NCI-H1048 (cell line): ENCODE data around the gene KDM8.
A peak's percentile ranks its signal among the peaks of the same experiment; 100 is the strongest.
"Not testable (repeated sequence)": the region's sequence is repeated elsewhere in the genome, so short reads cannot be mapped to it uniquely, and the experiment has no call there.

ENCODE experiments used
- DNase-seq: peaks from one replicate; lab custom pipeline; 2025; lab: John Stamatoyannopoulos, UW

KDM8 gene

GRCh38 chr16:27191352-27191924 lies 11.9 kb upstream of the KDM8 start:
- no peak for DNase-seq

- DNase-seq, result no peak
Observed at GRCh38 chr16:27193300-27193990, 9.9 kb upstream of the KDM8 start.

- DNase-seq, result no peak
Observed at GRCh38 chr16:27195076-27195741, 8.1 kb upstream of the KDM8 start.

GRCh38 chr16:27195941-27196595 lies 7.3 kb upstream of the KDM8 start:
- no peak for DNase-seq

- DNase-seq, result no peak
Observed at GRCh38 chr16:27197004-27197403, 6.3 kb upstream of the KDM8 start.

- DNase-seq, result peak; percentile 75
Observed at GRCh38 chr16:27198451-27199234, 4.7 kb upstream of the KDM8 start.

GRCh38 chr16:27199235-27199586 lies 4.1 kb upstream of the KDM8 start:
- no peak for DNase-seq

GRCh38 chr16:27199736-27200135 lies 3.6 kb upstream of the KDM8 start:
- DNase-seq, result no peak

- DNase-seq, result not testable (repeated sequence)
Observed at GRCh38 chr16:27200914-27201313, 2.4 kb upstream of the KDM8 start.

GRCh38 chr16:27202923-27203506 lies 311 bp upstream of the KDM8 start:
- DNase-seq, result peak; percentile 49

- no peak for DNase-seq
Observed at GRCh38 chr16:27204312-27204915, 1.1 kb downstream of the KDM8 start.

- no peak for DNase-seq
Observed at GRCh38 chr16:27205423-27206065, 2.2 kb downstream of the KDM8 start.

- not testable (repeated sequence) for DNase-seq
Observed at GRCh38 chr16:27207121-27207520, 3.8 kb downstream of the KDM8 start.

- no peak for DNase-seq
Observed at GRCh38 chr16:27208081-27208680, 4.9 kb downstream of the KDM8 start.

- DNase-seq, result no peak
Observed at GRCh38 chr16:27208796-27209195, 5.5 kb downstream of the KDM8 start.

- DNase-seq, result no peak
Observed at GRCh38 chr16:27209591-27209990, 6.3 kb downstream of the KDM8 start.

GRCh38 chr16:27210174-27210573 lies 6.8 kb downstream of the KDM8 start:
- DNase-seq, result no peak

GRCh38 chr16:27211026-27211425 lies 7.7 kb downstream of the KDM8 start:
- DNase-seq, result no peak

GRCh38 chr16:27214084-27214961 lies 11.0 kb downstream of the KDM8 start:
- no peak for DNase-seq
